Activated T-cell treated with anti-CD3 and anti-CD28 coated beads for 24 hours (primary cell): ENCODE results near the gene ZFYVE26.
"Not testable (repeated sequence)": the region's sequence is repeated elsewhere in the genome, so short reads cannot be mapped to it uniquely, and the experiment has no call there.

Experiments
- DNase-seq: peaks from one replicate; pipeline ENCODE4 v3.0.0-alpha.2; 2020; ENCODE audit warnings: low read depth

The ZFYVE26 gene

DNA sequence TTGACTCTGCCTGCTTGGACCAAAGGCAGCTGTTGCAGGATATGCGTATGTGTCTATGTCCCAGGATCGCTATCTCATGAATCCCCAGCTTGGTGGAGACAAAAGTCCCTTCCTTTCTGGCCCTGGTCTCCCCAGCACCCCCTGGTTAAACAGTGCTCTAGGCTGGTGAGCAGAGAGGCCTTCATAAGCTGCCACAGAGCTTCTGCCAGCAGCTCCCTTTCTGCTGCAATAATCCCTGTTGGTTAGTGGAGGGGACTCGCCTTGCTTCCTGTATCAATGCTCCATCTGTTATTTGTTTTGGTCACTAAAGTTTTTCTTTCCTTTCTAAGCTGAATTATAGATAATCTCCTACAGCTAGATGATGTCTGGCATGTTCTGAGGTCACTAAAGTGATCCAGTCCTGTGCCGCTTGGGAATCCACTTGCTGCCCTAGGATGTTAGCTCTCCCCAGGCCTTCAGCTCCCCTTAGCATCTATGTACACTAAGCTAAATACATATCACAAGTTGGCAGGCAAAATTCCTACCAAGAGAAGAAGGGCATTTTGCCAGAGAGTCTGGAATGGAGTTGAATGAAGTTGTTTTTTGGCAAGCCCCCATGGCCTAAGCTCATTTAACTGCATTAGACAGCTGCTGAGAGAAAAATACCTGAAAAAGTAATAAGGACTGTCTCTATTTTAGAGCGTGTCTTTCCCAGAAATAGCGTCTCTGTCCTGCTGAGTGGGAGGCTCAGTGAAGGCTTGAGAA, 66.9 kb downstream of the ZFYVE26 start:
- DNase-seq: no peak

GRCh38 chr14:67748312-67748711, 68.1 kb downstream of the ZFYVE26 start:
- DNase-seq: no peak

DNA sequence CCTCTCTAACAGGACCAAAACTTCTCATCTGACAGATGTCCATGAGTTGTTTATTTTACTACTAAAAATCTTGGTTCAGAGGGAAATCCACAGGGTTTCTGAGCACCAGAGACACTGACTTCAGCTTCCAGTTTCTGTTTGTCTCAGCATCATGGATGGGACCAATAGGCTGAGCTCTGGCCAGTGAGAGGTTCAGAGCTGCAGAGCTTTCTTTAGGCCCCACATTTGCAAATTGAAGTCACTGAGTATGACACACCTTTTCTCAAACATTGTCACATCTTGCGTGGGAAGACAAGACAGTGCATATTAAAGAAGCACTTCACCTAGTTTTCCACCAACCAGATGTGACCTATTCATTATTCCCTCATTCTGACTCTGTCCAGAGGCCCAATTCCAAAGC, 69.5 kb downstream of the ZFYVE26 start:
- peak; percentile 1 for DNase-seq

DNA sequence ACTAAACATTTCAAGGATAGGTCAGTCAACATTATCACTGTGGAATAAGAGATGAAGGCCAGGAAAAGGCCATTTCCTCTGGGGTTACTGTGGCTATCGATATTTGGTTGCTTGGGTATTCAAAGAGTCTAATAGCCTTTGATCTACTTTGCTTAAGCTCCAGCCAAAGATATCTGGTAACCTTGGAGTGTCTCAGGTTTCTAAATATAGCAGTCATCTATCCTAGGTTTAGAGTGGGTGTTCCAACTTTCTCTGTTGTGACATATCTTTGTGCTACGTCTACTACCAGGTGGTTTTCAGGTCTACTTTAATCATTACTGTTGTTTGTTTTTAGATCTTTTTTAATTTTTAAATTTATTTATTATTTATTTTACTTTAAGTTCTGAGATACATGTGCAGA, 72.3 kb downstream of the ZFYVE26 start:
- no peak for DNase-seq

- no peak for DNase-seq
Measured at GRCh38 chr14:67738740-67739504, 77.5 kb downstream of the ZFYVE26 start.

DNA sequence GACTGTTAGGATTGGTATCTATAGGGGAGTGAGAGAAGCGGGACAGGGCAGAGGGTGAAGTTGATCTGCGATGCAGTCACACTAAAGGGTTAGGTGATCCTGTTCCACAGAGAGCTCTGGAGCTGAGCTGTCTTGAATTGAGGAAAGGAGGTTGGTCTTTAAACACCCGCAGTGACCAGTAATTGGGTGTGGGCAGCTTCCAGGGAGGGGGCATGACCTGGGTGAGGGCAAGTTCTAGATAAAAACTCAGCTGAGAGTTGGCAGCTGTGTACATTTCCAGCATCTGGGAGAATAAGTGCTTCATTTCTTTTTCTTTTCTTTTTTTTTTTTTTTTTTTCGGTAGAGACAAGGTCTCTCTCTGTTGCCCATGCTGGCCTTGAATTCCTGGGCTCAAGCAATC, 79.6 kb downstream of the ZFYVE26 start:
- no peak for DNase-seq

DNA sequence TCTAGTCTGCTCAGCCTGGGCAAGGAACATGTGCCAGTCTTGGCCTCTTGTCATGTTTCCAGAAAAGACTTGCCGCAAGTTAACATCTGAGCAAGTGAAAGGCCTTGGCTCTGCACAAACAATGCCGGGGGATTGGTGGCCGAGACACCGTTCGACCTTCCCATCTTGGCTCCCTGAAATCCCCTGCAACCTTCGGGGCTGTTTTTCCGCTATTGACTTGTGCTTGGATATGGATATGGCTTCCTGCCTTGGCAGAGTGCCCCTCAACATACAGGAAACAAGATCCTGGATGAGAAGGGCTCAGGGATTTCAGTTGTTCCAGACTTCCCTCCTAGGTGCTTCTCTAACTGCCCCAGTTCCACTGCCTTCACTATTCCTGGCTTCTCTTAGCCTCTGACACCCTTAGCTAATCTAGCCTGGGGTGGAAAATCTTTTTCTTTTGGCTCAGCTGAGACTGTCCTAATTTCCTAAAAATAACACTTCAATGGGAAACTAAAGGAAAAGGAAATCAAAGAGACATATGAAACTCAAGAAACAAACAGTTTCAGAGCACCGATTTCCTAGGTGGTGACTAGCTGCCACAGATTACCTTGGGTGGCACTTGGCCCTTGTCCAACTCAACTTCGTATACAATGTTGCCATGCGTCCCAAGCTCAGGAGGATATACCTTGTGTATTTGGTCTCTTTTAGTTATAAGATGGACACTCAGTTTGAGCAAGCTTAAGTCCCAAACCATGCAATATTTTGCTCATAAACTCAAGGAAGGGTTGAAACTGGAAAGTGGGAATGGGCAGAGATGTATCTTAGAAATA, 80.8 kb downstream of the ZFYVE26 start:
- DNase-seq: no peak

- DNase-seq: no peak
Measured at GRCh38 chr14:67734675-67735074, 81.7 kb downstream of the ZFYVE26 start.

- no peak for DNase-seq
Measured at GRCh38 chr14:67733616-67734015, 82.8 kb downstream of the ZFYVE26 start.

DNA sequence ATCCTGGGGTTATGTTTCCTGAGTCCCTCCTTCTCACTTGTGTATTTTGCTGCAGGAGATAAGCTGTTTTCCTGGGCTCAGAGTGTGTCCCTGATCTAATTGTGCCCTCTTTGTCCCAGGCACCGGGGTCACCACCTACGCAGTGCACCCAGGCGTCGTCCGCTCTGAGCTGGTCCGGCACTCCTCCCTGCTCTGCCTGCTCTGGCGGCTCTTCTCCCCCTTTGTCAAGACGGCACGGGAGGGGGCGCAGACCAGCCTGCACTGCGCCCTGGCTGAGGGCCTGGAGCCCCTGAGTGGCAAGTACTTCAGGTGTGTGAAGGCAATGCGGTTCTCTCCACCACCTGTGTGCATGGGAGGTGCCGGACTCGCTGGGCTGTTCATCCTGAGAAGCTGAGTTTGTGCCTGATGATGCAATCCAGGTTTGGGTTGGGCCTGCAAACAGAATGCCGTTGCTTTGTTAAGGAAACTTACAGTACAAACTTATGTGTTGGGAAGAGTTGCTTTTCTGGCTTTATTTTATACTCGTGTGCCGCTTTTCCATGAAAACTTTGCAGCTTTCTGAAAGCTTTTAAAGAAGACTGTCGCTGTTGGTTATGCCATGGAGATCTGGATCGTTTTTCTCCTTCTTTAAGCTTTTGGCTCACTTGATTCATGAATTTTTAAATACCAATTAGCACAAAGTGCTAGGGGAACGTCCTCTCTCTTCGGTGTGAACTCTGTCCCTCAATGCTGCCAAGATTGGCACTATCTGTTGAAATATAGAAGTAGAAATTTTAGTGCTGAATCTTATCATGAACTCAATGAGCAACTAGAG, 87.1 kb downstream of the ZFYVE26 start:
- no peak for DNase-seq

- DNase-seq: no peak
Measured at GRCh38 chr14:67728258-67728657, 88.1 kb downstream of the ZFYVE26 start.

DNA sequence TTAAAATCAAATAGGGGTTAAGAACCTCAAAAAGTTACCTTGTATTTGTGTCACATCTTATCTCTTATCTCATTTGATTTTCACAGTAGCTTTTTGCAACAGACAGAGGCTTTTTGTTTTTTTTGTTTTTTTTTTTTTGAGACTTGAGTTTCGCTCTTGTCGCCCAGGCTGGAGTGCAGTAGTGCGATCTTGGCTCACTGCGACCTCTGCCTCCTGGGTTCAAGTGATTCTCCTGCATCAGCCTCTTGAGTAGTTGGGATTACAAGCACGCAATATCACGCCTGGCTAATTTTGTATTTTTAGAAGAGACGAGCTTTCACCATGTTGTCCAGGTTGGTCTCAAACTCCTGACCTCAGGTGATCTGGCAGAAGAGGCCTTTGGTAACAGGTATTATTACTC, 89.0 kb downstream of the ZFYVE26 start:
- DNase-seq: no peak

DNA sequence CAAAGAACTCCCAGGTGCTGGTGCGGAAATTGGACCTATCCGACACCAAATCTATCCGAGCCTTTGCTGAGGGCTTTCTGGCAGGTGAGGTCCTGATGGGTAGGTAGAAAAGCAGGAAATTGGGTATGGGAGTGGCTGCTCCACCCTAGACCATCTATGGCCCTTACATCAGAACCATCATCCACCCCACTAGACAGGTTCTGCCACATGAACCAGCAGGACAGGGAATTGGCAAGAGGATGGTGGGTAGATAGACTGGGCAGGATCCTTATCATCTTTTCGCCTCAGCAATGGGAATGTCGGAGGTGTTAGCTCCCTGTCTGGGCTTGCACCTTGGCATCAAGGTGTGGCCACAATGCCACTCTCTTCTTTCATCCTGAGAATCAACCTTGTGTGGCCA, 91.2 kb downstream of the ZFYVE26 start:
- no peak for DNase-seq

GRCh38 chr14:67722293-67722692, 94.1 kb downstream of the ZFYVE26 start:
- no peak for DNase-seq

DNA sequence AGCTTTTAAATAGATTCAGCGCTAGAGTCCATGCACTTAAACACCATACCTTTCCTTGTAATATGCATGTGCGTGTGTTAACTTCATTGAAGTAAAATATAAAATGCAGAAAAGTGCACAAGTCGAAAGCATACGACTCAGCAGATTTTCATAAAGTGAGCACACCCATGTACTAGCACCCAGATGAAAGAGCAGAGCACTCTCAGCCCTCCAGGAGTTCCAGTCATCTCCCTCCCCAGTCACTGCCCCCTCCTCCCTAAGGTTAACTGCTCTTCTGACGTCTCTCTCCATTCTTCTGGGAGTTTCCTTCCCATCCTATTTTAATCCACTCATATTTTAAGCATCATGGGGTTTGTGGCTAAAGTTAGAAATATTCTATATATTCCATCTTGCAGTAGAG, 94.5 kb downstream of the ZFYVE26 start:
- DNase-seq: no peak

GRCh38 chr14:67719866-67720265, 96.5 kb downstream of the ZFYVE26 start:
- no peak for DNase-seq

DNA sequence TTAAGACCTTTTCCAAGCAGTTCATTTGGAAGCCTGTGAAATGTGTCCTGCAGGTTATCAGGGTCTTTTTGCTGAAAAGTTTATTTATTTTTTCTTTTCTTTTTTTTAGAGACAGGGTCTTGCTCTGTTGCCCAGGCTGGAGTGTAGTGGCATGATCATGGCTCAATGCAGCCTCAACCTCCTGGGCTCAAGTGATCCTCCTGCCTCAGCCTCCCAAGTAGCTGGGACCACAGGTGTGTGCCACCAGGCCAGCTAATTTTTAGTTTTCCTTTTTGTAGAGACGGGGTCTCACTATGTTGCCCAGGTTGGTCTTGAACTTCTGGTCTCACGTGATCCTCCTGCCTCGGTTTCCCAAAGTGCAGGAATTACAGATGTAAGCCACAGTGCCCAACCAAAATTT, 97.0 kb downstream of the ZFYVE26 start:
- DNase-seq: not testable (repeated sequence)

- DNase-seq: no peak
Measured at GRCh38 chr14:67718265-67718664, 98.1 kb downstream of the ZFYVE26 start.

GRCh38 chr14:67717048-67717447, 99.3 kb downstream of the ZFYVE26 start:
- DNase-seq: no peak

- DNase-seq: no peak
Measured at GRCh38 chr14:67710209-67710608, 106.2 kb downstream of the ZFYVE26 start.

DNA sequence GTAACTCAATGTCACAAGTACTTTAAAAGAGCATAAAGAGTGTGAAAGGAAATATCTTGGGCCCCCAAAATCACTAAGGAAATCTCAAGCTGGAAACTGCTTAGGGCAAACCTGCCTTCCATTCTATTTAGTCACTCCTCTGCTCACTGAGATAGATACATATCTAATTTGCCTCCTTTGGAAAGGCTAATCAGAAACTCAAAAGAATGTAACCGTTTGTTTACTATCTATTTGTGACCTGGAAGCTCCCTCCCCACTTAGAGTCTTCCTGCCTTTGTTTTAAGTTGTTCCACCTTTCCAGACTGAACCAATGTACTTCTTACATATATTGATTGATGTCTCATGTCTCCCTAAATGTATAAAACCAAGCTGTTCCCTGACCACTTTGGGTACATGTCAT, 106.6 kb downstream of the ZFYVE26 start:
- not testable (repeated sequence) for DNase-seq

DNA sequence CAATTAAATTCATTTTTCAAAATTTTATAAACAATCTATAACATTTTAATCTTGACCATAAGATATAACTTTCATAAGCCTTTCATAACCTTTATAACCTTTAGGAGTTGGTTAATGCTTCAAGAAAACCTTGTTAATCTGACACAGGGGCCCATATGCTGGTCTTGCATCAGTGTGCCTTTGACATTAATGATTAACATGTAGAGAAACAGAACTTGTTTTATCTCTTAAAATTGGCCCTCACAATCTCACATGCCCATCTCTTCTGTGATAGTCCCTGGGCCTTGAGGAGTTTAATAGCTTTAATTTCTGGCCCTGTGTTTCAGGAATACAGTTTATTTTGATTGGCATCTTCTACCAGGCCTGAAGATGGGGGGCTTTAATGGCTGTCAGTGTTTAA, 107.0 kb downstream of the ZFYVE26 start:
- DNase-seq: not testable (repeated sequence)
